Activated CD4-positive, alpha-beta memory T cell treated with anti-CD3 and anti-CD28 coated beads, Interleukin-2, amount 10 ng/mL, durations not matched to agents 7 days and 5 days (primary cell): ENCODE results near the gene CAMK2N2. TPM values are rescaled to one million over a fixed set of nuclear protein-coding genes. Genes with fewer than 3 reads are reported as not detected.

ENCODE experiments used
- CTCF ChIA-PET: fragments of 350-600 bp; sonication (Branson Sonifier 250); formaldehyde crosslinking; loops from one replicate; lab custom pipeline; 2021; ENCODE audit warnings: antibody characterized with exemption, inconsistent platforms; lab: Charles Lee
- POLR2A ChIA-PET: fragments of 350-600 bp; sonication (Branson Sonifier 250); formaldehyde crosslinking; loops from one replicate; lab custom pipeline; 2021; ENCODE audit warnings: antibody characterized with exemption; lab: Charles Lee
- DNase-seq: peaks from one replicate; pipeline ENCODE4 v3.0.0-alpha.2; 2020
- H3K27ac Mint-ChIP-seq: one replicate; pipeline ENCODE4 v1.8.0; 2021; ENCODE audit warnings: mild to moderate bottlenecking, mixed read lengths
- H3K27me3 Mint-ChIP-seq: one replicate; pipeline ENCODE4 v1.8.0; 2021; ENCODE audit warnings: mixed read lengths
- H3K36me3 Mint-ChIP-seq: one replicate; pipeline ENCODE4 v1.8.0; 2021; ENCODE audit warnings: low read depth, mixed read lengths
- H3K4me1 Mint-ChIP-seq: one replicate; pipeline ENCODE4 v1.8.0; 2021; ENCODE audit warnings: mixed read lengths
- H3K4me3 Mint-ChIP-seq: one replicate; pipeline ENCODE4 v1.8.0; 2021; ENCODE audit warnings: mild to moderate bottlenecking, mixed read lengths
- H3K9me3 Mint-ChIP-seq: one replicate; pipeline ENCODE4 v1.8.0; 2021; ENCODE audit warnings: mixed read lengths
- total RNA-seq, 2 experiments: library from RNA; stranded (reverse); gene quantifications; one replicate each; pipeline ENCODE4 v1.2.3, GENCODE V29; 2021

The CAMK2N2 gene
- total RNA-seq, 2 experiments from 2014 or later = 0.23 TPM; not detected in 1

DNA sequence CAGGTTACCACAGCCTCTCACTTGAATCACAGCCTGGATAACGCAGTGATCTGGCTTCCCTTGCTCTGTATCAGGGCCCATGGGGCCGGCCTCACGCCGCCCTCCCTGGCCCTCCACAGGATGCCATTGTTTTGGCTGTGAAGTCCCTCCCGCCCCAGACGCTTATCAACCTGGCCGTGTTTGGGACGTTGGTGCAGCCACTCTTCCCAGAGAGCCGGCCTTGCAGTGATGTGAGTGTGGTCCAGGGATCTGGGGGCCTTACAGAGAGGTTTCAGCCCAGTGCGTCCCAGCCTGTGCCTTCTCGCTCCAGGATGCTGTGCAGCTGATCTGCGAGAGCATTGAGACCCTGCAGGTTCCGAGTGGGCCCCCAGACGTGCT, 25.3 kb downstream of the CAMK2N2 start:
- H3K4me1 Mint-ChIP-seq = peaks cover 4% of the 10 kb centered on the region
- POLR2A ChIA-PET = no interaction called here
- no peak for DNase-seq
- peaks cover 22% of the 10 kb centered on the region for H3K27me3 Mint-ChIP-seq
- H3K36me3 Mint-ChIP-seq = no peaks in the 10 kb centered on the region
- no peak overlapping the region for H3K4me3 Mint-ChIP-seq
- CTCF ChIA-PET = interaction anchor here (0.7 to 1.2 kb wide), 2 partner anchors 8 to 14 kb away, joined by 3 read pairs; no protein-coding TSS in a partner anchor
- no peak overlapping the region for H3K27ac Mint-ChIP-seq
- no peaks in the 10 kb centered on the region for H3K9me3 Mint-ChIP-seq

DNA sequence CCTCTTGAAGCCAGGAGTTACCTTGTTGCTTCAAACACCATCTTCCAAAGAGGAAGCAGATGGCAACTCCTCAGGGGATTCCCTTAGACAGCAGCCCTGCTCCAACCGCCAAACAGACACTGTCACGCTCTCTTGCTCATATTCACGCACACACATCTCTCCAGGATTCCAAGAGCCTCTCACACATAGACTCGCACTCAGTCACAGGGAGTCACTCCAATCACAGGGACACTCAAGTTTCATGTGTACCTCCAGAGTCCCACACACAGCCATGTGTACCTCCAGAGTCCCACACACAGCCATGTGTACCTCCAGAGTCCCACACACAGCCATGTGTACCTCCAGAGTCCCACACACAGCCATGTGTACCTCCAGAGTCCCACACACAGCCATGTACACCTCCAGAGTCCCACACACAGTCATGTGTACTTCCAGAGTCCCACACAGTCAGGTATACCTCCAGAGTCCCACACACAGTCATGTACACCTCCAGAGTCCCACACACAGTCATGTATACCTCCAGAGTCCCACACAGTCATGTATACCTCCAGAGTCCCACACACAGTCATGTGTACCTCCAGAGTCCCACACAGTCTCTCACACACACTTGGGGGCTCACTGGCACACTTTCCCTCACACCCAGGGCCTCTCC, 25.8 kb downstream of the CAMK2N2 start:
- Mint-ChIP-seq H3K4me3 (no peak overlapping the region), H3K9me3 (no peaks in the 10 kb centered on the region), H3K4me1 (peaks cover 6% of the 10 kb centered on the region), H3K27me3 (peaks cover 25% of the 10 kb centered on the region), H3K27ac (no peak overlapping the region), H3K36me3 (no peaks in the 10 kb centered on the region)
- POLR2A ChIA-PET = no interaction called here
- CTCF ChIA-PET = interaction anchor here (0.7 to 1.3 kb wide), 2 partner anchors 8 to 14 kb away, joined by 3 read pairs; partner anchors contain the start of gene EEF1AKMT4
- no peak for DNase-seq

DNA sequence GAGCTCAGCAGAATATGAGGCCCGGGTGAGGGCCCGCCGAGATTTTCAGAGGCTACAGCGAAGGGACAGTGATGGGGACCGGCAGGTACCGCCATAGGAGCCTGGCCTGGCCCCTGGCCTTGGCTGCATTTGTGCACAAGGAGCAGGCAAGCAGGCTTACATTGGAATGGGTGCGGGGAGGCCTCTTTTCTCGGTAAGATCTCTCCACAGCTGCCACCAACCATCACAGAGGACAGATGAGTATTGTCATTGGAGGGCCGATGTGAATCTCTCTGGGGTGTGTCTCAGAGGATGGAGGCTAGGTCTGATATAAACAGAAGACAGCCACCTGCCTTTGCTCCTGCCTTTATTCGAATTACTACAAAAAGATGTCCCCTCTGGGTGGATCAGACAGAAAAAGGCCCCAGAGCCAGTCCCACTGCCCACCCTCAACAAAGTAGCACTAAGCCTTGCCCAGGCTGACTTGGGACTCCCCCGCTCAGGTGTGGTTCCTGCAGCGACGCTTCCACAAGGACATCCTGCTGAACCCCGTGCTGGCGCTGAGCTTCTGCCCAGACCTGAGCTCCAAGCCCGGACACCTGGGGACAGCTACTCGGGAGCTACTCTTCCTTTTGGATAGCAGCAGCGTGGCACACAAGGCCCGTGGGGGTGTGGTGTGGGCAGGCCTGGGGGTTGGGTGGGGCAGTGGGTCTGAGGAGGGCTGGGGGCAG, 26.5 kb downstream of the CAMK2N2 start:
- no peak overlapping the region for H3K27ac Mint-ChIP-seq
- H3K4me3 Mint-ChIP-seq = no peak overlapping the region
- H3K9me3 Mint-ChIP-seq = no peaks in the 10 kb centered on the region
- no peaks in the 10 kb centered on the region for H3K36me3 Mint-ChIP-seq
- peaks cover 25% of the 10 kb centered on the region for H3K27me3 Mint-ChIP-seq
- ChIA-PET POLR2A (no interaction called here), CTCF (interaction anchor here (1.3 kb wide), 1 partner anchor 15 kb away, joined by 3 read pairs; the partner anchor contains the start of gene EEF1AKMT4)
- peaks cover 6% of the 10 kb centered on the region for H3K4me1 Mint-ChIP-seq
- DNase-seq = no peak

DNA sequence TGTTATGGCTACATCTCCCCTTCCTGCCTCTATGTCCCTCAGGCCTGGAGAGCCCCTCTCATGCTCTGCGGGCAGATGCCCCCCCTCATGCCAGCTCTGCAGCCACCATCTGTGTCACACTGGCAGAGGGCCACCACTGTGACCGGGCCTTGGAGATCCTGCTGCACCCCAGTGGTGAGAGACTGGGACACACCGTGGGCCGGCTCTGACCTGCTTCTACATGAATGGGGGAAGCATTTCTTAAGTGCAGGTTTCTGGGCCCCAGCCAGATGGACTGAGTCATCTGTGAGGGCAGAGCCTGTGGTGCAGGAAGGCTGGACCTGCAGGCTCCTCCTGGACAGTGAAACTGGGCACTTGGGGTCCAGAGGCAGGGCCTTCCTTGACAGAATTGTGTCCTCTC, 27.1 kb downstream of the CAMK2N2 start:
- Mint-ChIP-seq H3K4me1 (peaks cover 6% of the 10 kb centered on the region), H3K27ac (no peak overlapping the region), H3K27me3 (peaks cover 27% of the 10 kb centered on the region), H3K4me3 (no peak overlapping the region), H3K36me3 (no peaks in the 10 kb centered on the region), H3K9me3 (no peaks in the 10 kb centered on the region)
- POLR2A ChIA-PET = no interaction called here
- CTCF ChIA-PET = interaction anchor here (1.3 kb wide), 1 partner anchor 16 kb away, joined by 3 read pairs; the partner anchor contains the start of gene EEF1AKMT4
- DNase-seq = no peak

DNA sequence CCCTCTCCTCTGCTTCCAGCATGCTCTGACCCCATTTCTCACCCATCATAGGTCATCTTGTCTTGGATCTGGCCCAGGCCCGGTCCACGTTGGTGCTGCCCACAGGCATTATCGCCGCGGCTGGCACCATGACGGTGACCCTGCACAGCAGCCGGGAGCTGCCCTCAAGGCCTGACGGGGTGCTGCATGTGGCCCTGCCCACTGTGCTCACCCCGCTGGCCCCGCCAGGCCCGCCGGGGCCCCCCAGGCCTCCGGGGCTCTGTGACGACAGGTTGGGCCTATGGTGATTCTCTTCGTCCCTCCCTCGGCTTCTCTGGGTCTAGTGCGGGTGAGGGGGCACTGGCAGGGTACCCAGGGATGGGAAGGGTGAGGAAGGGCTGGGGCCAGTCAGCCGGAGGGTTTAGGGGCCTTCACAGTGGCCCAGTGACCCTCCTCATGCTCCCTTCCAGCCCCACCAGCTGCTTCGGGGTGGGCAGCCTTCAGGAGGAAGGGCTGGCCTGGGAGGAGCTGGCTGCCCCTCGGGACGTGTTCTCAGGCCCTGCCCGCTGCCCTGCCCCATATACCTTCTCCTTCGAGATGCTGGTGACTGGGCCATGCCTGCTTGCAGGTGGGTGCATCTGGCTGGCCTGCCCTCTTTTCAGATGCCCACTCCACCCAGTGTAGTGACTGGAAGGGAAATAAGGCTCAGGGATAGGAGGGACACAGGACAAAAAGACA, 28.1 kb downstream of the CAMK2N2 start:
- no peak overlapping the region for H3K4me3 Mint-ChIP-seq
- peaks cover 35% of the 10 kb centered on the region for H3K27me3 Mint-ChIP-seq
- POLR2A ChIA-PET = no interaction called here
- CTCF ChIA-PET = no interaction called here
- peaks cover 11% of the 10 kb centered on the region for H3K4me1 Mint-ChIP-seq
- H3K36me3 Mint-ChIP-seq = no peaks in the 10 kb centered on the region
- no peak for DNase-seq
- H3K9me3 Mint-ChIP-seq = no peaks in the 10 kb centered on the region
- no peak overlapping the region for H3K27ac Mint-ChIP-seq

DNA sequence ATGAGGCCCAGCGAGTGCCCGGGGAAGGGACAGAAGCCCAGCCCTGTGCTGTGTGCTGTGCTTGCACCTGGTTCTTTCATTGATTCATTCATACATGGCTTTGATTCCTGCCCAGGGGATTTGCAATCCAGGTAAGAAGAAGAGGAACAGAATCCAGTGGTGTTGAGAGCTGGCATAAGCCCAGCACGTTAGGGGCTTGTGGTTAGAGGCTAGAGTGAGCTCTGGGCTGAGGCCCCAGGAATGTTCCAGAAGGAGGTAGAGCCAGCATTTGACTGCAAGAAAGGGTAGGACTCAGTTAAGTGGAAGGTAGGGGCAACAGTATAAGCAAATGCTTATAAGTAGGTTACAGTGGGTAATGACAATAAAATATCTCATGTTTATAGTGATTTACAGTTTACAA, 29.7 kb downstream of the CAMK2N2 start:
- Mint-ChIP-seq H3K27ac (no peak overlapping the region), H3K27me3 (peaks cover 46% of the 10 kb centered on the region), H3K4me1 (peaks cover 13% of the 10 kb centered on the region), H3K4me3 (no peak overlapping the region), H3K9me3 (no peaks in the 10 kb centered on the region), H3K36me3 (no peaks in the 10 kb centered on the region)
- no peak for DNase-seq
- POLR2A ChIA-PET = no interaction called here
- CTCF ChIA-PET = interaction anchor here (0.5 to 1.3 kb wide), 2 partner anchors 15 to 316 kb away, joined by 4 to 5 read pairs; no protein-coding TSS in a partner anchor

DNA sequence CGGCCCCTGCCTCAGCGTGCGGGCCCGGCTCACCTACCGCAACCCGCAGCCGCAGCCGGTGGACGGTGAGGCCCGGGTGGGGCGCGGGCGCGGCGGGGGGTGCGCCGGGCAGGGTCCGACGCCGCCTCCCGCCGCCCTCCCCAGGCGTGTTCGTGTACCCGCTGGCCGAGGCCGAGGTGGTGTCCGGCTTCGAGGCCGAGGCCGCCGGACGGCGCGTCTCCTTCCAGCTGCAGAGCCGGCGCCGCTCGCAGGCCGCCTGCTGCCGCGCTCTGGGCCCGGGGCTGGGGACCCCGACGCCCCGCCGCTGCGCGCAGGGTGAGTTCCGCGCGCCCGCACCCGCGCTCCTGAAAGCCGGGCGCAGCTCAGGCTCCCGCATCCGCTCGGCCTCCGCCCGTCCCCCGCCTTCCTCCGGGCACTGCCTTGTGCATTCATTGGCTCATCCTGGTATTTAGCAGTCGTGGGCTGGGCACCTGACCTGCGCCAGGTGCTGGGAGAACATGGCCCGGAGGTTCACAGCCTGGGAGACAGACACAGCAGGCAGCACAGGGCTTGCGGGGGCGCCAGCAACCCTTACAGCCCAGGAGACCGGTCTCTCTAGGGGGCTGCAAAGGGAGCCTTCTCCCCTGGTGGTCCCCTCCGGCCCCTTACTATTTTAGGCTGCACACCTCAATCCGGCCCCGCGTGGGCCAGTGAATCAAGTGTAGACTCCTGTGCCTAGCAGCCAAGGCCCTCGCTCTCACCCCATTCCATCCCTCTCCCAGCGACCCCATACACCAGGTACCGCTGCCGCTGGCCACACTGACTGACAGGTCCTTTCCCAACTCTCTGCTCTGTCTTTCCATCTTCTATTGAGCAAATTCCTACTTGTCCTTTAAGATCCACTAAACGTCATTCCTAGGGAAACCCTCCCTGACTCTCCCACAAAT, 30.5 kb downstream of the CAMK2N2 start:
- DNase-seq = no peak
- H3K4me3 Mint-ChIP-seq = no peak overlapping the region
- no peak overlapping the region for H3K27ac Mint-ChIP-seq
- H3K36me3 Mint-ChIP-seq = no peaks in the 10 kb centered on the region
- no peaks in the 10 kb centered on the region for H3K9me3 Mint-ChIP-seq
- CTCF ChIA-PET = interaction anchor here (1.3 kb wide), 1 partner anchor 16 kb away, joined by 5 read pairs; no protein-coding TSS in a partner anchor
- POLR2A ChIA-PET = interaction anchor here (0.7 kb wide), 1 partner anchor 40 kb away, joined by 3 read pairs; no protein-coding TSS in a partner anchor
- H3K27me3 Mint-ChIP-seq = peaks cover 52% of the 10 kb centered on the region
- peaks cover 13% of the 10 kb centered on the region for H3K4me1 Mint-ChIP-seq

DNA sequence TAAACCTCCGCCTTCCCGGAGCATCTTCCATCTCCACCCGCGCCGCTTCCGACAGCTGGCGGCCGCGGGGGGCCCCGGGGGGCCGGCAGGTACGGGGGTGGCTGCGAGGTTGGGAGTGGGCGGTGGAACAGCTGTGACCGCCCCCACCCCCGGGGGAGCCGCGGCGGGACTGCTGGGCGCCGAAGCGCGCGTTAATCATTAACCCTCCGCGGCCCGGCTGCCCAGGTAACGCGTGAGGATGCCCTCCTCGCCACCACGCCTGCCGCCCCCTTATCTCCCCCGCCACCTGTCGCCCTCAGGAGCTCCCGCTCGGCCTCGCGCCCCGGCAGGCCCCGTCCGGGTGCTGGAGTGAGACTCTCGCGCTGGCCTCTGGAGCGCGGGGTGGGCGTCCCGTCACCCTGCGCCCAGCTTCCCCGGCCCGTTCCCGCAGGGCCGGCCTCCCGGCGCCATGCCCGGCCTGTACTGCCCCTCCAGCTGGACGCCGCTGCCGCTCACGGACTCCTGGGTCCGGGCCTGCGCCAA, 31.2 kb downstream of the CAMK2N2 start:
- no peaks in the 10 kb centered on the region for H3K36me3 Mint-ChIP-seq
- H3K9me3 Mint-ChIP-seq = no peaks in the 10 kb centered on the region
- ChIA-PET POLR2A (interaction anchor here (0.7 to 1.0 kb wide), 2 partner anchors 10 to 41 kb away, joined by 3 read pairs; no protein-coding TSS in a partner anchor), CTCF (no interaction called here)
- peaks cover 56% of the 10 kb centered on the region for H3K27me3 Mint-ChIP-seq
- no peak for DNase-seq
- no peak overlapping the region for H3K27ac Mint-ChIP-seq
- H3K4me3 Mint-ChIP-seq = no peak overlapping the region
- H3K4me1 Mint-ChIP-seq = peaks cover 13% of the 10 kb centered on the region

DNA sequence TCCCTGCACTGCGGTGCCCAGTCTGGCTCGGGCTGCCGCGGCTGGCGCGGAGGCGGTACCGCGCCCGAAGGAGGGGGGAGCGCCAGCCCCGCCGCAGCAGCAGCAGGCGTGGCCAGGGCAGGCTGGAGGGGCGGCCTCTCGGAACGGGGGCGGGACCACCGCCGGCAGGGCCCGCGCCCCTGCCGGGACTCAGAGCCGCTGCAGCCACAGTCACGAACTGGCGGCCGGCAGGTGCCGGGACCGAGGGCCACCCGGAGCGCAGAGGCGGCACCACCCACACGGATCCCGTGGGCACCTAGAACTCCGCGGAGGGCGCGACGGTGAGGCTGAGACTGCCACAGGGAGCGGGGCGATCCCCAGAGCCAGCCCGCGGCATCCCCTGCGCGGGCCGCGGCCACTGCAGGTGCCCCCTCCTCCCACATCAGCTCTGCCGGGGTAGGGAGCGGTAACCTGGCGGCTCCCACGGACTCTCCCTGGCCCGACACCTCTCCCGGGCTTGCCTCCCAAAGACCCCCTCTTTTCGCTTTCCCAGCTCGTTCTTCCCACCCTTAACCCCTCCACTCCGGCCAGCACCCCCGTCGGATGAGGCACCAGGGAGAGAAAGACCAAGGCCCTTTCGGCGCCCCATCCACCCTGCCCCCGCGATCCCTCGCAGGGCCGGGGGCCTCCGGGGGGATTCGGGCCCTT, 31.8 kb downstream of the CAMK2N2 start, which contains the start of gene VWA5B2:
Gene VWA5B2, plus strand, starts transcription at position 192 of the 687 bp plus-strand sequence. CDS start 944 bp downstream, outside the sequence.
- POLR2A ChIA-PET = interaction anchor here (1.0 to 2.1 kb wide), 2 partner anchors 11 to 74 kb away, joined by 3 to 5 read pairs; partner anchors contain the start of gene DVL3
- Mint-ChIP-seq H3K4me1 (peaks cover 13% of the 10 kb centered on the region), H3K27ac (no peak within 1 kb of the TSS), H3K9me3 (no peaks in the 10 kb centered on the region), H3K36me3 (no peaks in the 10 kb centered on the region), H3K27me3 (peaks cover 57% of the 10 kb centered on the region), H3K4me3 (peak within 1 kb of the TSS; percentile 51)
- CTCF ChIA-PET = no interaction called here
- peak; percentile 57 for DNase-seq

DNA sequence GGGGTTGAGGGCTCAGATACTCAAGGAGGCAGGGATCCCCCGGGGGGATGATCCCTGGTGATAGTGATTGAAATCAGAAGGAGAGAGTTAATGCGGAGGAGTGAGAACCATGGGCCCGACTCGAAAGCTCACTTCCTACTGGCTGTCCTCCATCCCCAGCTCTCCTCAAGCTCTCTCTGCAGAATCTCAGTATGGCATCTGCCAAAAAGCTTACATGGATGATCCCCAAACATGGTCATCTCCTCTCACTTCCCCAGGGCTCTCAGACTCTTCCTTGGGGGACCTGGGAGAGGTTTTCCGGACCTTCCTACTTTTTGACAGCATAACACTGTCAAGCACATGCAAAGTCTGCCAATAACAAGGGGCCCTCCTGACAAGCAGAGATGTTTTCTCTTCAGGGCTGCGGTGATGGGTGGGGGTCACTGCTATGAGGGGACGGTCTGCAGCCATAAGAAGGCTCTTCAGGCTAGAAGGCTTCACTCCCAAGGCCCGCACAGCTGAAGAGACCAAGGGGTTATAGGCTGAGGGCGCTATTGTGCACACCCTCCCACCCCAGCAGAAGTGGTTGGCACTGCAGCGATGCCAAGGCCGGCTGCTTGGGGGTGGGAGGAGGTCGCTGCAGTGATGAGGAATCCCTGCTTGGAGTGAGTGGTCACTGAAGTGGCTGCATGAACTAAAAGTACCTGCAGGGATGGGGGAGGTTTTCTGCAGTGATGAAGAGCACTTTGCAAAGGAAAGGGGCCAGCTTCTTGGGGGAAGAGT, 32.8 kb downstream of the CAMK2N2 start:
- Mint-ChIP-seq H3K9me3 (no peaks in the 10 kb centered on the region), H3K4me3 (peak overlapping the region; percentile 51), H3K4me1 (peaks cover 13% of the 10 kb centered on the region), H3K27ac (no peak overlapping the region), H3K36me3 (no peaks in the 10 kb centered on the region), H3K27me3 (peaks cover 62% of the 10 kb centered on the region)
- DNase-seq = no peak
- POLR2A ChIA-PET = interaction anchor here (0.7 to 2.6 kb wide), 7 partner anchors 12 to 73 kb away, joined by 3 to 9 read pairs (median 5); partner anchors contain the start of genes ABCF3, DVL3 and EEF1AKMT4
- CTCF ChIA-PET = interaction anchor here (1.0 to 4.1 kb wide), 25 partner anchors 10 to 333 kb away, joined by 3 to 53 read pairs (median 7); partner anchors contain the start of genes ABCF3, ALG3, EEF1AKMT4 and PSMD2
